Measurements from ENCODE around the gene CELF5. TPM values are rescaled to one million over a fixed set of nuclear protein-coding genes. Genes with fewer than 3 reads are reported as not detected.

CELF5 gene
- total RNA-seq, 1 experiment from 2014 or later = 1.2 TPM

GRCh38 chr19:3233116-3233515, 8.7 kb downstream of the CELF5 start:
- no peak for TF ChIP-seq POLR2AphosphoS5 (IDR thresholded peaks at IDR 0.05; ENCODE audit: low read depth, low read length)
- no peak for TF ChIP-seq SIN3A (IDR thresholded peaks at IDR 0.05; ENCODE audit: borderline replicate concordance, insufficient read depth, low read depth, low read length)
- no peak for TF ChIP-seq REST (IDR thresholded peaks at IDR 0.05; ENCODE audit: insufficient read depth in 1 of 2, low read depth in 2 of 2, low read length in 1 of 2)
- no peak for TF ChIP-seq TCF7L2 (IDR thresholded peaks at IDR 0.05; ENCODE audit: low read depth, low read length)
- TF ChIP-seq, protein P1, sequence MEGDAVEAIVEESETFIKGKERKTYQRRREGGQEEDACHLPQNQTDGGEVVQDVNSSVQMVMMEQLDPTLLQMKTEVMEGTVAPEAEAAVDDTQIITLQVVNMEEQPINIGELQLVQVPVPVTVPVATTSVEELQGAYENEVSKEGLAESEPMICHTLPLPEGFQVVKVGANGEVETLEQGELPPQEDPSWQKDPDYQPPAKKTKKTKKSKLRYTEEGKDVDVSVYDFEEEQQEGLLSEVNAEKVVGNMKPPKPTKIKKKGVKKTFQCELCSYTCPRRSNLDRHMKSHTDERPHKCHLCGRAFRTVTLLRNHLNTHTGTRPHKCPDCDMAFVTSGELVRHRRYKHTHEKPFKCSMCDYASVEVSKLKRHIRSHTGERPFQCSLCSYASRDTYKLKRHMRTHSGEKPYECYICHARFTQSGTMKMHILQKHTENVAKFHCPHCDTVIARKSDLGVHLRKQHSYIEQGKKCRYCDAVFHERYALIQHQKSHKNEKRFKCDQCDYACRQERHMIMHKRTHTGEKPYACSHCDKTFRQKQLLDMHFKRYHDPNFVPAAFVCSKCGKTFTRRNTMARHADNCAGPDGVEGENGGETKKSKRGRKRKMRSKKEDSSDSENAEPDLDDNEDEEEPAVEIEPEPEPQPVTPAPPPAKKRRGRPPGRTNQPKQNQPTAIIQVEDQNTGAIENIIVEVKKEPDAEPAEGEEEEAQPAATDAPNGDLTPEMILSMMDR (IDR thresholded peaks at IDR 0.05) = no peak
- Histone ChIP-seq H3K27ac (ENCODE audit: low read length) (no peak overlapping the region), H3K4me3 (ENCODE audit: low read depth in 2 of 2, low read length in 2 of 2) (no peak overlapping the region), H3K36me3 (ENCODE audit: control insufficient read depth, insufficient read depth, low read length) (no peaks in the 10 kb centered on the region), H3K27me3 (ENCODE audit: control insufficient read depth, insufficient read depth, low read length) (no peaks in the 10 kb centered on the region), H3K4me1 (ENCODE audit: control insufficient read depth, insufficient read depth, low read length) (no peaks in the 10 kb centered on the region), H3K9me3 (ENCODE audit: control insufficient read depth, insufficient read depth, low read depth, low read length) (no peaks in the 10 kb centered on the region)
- ChIA-PET CTCF (interaction anchor here (0.6 kb wide), 1 partner anchor 9 kb away, joined by 6 read pairs; the partner anchor contains the start of gene CELF5), POLR2A (no interaction called here)
- ATAC-seq = no peak
- BruUV-seq (replicated peaks) = no TSS peak
- intact Hi-C loops (cut with micrococcal nuclease; ENCODE audit: unreplicated experiment) = no loop called here
- in situ Hi-C loops (cut with HindIII; ENCODE audit: low pct_unique_long_range_greater_than_20kb, low sequenced_read_pairs) = no loop called here
- no peak for DNase-seq (ENCODE audit: low read depth, low spot score)

DNA sequence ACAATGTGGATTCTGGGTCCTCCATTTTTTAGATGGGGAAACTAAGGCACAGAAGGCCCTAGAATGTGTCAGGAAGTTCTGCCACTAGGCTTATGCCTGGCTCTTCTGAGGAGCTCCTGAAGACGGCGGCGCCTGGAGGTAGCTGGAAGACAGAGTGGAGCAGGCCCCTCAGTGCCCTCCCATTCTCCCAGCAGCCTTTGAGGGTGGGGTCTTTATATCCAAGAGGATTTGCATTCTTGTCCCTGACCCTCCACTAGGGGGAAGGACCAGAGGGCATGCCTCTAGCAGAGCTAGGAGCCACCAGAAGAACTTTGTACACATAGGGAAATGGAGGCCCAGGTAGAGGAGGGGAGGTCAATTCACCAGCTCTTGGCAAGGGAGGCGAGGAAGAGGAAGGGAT, 9.4 kb downstream of the CELF5 start:
- ChIA-PET CTCF (interaction anchor here (0.7 kb wide), 1 partner anchor 841 kb away, joined by 3 read pairs; no protein-coding TSS in a partner anchor), POLR2A (no interaction called here)
- Histone ChIP-seq H3K4me1 (ENCODE audit: control insufficient read depth, insufficient read depth, low read length) (no peaks in the 10 kb centered on the region), H3K27ac (ENCODE audit: low read length) (no peak overlapping the region), H3K4me3 (ENCODE audit: low read depth in 2 of 2, low read length in 2 of 2) (no peak overlapping the region), H3K9me3 (ENCODE audit: control insufficient read depth, insufficient read depth, low read depth, low read length) (no peaks in the 10 kb centered on the region), H3K36me3 (ENCODE audit: control insufficient read depth, insufficient read depth, low read length) (no peaks in the 10 kb centered on the region), H3K27me3 (ENCODE audit: control insufficient read depth, insufficient read depth, low read length) (no peaks in the 10 kb centered on the region)
- no peak for ATAC-seq
- intact Hi-C loops (cut with micrococcal nuclease; ENCODE audit: unreplicated experiment) (no loop called here), in situ Hi-C loops (cut with HindIII; ENCODE audit: low pct_unique_long_range_greater_than_20kb, low sequenced_read_pairs) (no loop called here)
- BruUV-seq (replicated peaks) = no TSS peak
- no peak for TF ChIP-seq TCF7L2 (IDR thresholded peaks at IDR 0.05; ENCODE audit: low read depth, low read length)
- no peak for TF ChIP-seq REST (IDR thresholded peaks at IDR 0.05; ENCODE audit: insufficient read depth in 1 of 2, low read depth in 2 of 2, low read length in 1 of 2)
- TF ChIP-seq POLR2AphosphoS5 (IDR thresholded peaks at IDR 0.05; ENCODE audit: low read depth, low read length) = no peak
- TF ChIP-seq SIN3A (IDR thresholded peaks at IDR 0.05; ENCODE audit: borderline replicate concordance, insufficient read depth, low read depth, low read length) = no peak
- TF ChIP-seq, protein P1 (IDR thresholded peaks at IDR 0.05) = no peak
- no peak for DNase-seq (ENCODE audit: low read depth, low spot score)
